NOMO-1 (cell line): ENCODE measurements around the gene ENTPD1.
A peak's percentile ranks its signal among the peaks of the same experiment; 100 is the strongest.
"Not testable (repeated sequence)": the region's sequence is repeated elsewhere in the genome, so short reads cannot be mapped to it uniquely, and the experiment has no call there.

ENCODE experiments used
- DNase-seq, 2 experiments: peaks; one replicate each; lab custom pipeline; 2025; ENCODE audit not compliant: unreplicated experiment in 2 of 2; lab: John Stamatoyannopoulos, UW

Gene ENTPD1

DNA sequence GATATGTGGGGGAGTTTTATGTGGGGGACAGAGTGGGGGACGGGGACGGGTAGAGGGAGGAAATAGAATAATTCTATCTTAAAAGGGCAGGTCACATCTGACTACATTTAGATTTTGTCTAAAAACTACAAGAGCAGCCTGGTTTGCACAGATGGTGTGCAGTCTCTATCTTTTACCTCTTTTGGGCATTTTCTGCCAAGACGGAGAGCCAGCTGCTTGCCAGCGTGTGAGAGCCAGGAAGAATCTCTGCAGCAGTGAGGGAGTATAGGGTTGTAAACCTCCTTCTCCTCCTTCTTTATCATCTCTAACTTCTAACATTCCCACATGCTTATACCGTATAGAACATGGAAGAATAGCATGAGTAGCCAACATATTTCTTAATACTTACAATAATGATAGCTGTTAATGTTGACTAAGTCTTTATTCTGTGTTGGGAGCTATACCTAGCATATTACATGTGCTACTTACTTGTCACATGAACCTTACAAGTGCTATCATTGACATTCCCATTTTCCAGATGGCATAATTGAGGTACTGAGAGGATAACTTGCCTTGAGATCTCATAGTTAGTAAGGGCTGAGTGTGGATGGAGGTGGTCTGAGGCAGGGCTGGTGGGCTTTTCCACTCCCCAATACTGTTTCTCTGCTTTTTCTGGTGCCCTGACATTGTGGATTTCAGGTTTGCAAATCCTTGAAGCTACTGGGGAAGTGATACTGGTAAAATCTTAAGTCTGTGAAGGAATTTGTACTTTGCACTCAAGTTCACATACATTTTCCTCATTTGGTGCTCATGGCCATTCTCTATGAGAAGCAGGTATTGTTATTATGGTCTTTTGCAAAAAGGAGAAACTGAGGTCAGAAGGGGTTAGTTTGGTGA, 1.1 kb downstream of the ENTPD1 start:
- DNase-seq: peak; percentile 30 to 66

DNA sequence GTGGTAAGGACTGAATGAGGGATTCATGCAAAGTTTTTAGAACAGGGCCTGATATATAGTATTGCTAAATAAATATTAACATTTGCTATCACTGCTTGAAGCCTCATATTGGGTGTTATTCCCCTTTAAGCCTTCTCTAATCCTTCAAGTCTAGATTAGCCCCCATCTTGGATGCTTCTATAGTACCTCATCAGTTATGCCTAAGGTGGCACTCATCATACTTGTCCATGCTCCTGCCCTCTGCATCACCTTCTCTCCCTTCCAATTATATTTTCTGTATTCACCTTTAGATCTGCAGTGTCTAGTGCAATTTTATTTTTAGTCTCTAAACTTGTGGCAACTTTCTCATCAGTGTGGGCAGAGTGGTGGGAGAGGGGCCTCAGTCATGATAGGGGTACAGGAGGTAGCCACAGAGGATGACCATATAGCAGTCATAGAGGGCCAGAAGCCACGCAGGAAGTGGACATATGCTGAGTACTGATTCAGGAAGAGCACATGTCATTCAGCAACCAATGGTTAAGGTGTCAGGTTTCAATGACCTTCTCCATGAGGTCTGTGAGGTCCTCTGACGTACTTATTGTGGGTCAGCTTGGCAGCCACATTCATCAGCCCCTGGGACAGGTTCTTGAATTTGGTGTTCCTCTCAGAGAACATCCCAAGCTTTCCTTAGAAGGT, 2.5 kb downstream of the ENTPD1 start:
- no peak for DNase-seq

DNA sequence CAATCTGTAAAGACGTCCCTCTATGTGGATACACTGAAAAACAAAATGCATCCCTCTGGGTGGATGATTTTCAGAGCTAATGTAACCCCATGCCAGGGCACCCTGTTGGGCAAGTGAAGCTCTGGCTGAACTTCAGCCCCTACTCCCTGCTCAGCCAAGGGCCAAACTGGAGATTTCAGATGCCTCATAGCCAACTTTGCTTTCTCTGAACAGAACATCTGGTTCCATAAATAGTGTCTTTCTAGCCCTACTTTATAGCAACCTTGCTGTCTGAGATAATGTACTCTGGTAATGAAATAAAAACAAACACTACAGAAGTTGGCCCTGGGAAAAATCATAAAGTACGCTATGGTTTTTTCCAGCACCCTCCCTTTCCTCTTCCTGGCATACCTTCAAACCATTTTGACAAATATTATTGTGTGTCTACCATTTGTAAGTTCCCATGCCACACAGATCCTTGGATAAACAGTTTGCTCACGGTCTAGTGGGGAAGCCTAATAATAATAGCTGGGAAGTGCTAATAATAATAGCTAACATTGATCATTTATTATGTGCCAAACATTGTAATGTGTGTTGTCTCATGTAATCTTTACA, 3.4 kb downstream of the ENTPD1 start:
- no peak for DNase-seq

DNA sequence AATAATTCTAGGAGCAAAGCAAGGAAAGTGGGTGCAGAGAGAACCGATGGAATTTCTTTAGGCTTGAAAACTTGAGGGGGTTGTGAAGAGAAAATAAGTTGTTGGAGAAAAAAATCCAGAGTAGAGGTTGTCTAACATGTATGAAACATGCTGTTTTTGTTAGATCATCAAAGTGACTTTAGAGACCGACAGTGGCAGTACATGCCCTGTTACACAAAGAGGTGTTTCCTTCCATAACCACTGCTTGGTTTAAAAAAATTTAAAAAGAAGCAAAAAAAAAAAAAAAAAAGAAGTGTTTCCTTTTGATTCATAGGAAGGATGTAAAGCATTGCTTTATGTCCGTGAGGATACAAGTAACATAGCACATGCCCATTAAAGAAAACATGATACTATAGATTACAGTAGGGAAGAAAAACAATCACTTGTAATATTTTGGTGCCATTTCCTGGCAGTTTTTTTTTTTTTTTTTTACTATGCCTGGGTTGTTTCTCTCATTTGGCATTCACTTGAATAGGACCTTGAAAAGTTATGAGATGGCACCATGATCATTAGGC, 6.1 kb downstream of the ENTPD1 start:
- no peak for DNase-seq

DNA sequence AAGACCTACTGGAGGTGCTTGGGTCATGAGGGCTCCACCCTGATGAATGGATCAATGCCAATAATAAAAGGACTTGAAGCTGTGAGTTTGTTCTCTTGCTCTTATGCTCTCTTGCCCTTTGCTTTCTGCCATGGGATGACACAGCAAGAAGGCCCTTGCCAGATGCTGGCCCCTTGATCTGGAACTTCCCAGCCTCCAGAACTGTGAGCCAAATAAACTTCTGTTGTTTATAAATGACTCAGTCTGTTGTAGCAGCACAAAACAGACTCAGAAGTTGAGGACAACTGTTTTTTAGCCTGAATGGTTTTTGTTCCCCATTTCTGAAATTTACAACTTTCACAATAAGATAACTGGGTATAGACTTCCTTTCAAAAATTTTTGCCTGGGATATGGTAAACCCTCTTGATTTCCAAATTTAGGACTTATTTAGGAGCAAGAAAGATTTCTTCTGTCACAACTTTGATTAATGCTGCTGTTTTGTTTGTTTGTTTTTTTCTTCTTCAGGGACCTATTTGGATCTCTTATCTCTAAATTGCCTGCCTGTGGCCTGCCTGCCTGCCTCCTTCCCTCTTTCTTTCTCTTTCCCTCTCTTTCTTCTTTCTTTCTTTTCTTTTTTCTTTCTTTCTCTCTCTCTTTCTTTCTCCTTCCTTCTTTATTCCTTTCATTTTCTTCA, 12.1 kb downstream of the ENTPD1 start:
- DNase-seq: peak; percentile 40 to 90

DNA sequence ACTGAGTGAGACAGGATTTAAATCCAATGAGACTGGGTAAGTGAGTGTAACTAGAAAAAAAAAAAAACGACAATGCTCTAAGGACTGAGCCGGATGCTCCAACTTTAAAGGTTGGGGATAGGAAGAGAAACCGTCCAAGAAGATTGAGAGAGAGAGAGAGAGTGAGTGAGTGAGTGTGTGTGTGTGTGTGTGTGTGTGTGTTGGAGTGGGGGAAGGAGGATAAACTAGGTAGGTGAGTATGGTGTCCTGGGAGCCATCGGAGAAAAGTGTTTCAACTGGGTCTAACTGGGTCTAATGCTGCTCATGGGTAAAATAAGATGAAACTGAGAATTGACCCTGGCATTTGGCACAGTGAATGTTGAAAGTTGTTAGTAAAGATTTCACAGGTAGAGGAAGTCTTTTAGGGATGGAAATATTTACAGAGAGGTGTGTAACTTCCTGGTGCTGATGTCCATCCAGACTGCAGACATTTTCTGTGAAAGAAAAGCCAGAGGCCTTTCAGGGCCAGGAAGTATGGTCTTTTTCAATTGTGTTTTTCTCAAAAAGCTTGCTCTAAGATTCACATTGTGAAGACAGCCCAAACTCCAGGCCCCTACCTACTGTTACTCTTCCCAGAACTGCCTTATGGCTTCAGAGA, 14.2 kb downstream of the ENTPD1 start:
- no peak for DNase-seq

DNA sequence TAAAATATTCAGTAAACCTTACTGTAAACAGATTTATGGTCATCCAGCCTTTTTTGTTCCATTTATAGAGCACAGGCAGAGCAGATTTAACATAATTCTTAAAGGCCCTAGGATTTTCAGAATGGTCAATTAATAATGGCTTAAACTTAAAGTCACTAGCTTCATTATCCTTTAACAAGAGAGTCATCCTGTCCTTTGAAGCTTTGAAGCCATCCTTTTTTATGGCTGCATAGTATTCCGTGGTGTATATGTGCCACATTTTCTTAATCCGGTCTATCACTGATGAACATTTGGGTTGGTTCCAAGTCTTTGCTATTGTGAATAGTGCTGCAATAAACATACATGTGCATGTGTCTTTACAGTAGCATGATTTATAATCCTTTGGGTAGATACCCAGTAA, 17.5 kb downstream of the ENTPD1 start:
- not testable (repeated sequence) for DNase-seq

DNA sequence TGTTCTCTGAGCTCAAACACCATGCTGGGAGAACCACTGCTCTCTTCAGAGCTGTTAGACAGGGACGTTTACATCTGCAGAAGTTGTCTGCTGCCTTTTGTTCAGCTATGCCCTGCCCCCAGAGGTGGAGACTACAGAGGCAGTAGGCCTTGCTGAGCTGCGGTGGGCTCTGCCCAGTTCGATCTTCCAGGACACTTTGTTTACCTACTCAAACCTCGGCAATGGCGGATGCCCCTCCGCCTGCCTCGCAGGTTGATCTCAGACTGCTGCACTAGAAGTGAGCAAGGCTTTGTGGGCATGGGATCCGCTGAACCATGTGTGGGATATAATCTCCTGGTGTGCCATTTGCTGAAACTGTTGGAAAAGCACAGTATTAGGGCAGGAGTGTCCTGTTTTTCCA, 21.7 kb downstream of the ENTPD1 start:
- DNase-seq: not testable (repeated sequence)

DNA sequence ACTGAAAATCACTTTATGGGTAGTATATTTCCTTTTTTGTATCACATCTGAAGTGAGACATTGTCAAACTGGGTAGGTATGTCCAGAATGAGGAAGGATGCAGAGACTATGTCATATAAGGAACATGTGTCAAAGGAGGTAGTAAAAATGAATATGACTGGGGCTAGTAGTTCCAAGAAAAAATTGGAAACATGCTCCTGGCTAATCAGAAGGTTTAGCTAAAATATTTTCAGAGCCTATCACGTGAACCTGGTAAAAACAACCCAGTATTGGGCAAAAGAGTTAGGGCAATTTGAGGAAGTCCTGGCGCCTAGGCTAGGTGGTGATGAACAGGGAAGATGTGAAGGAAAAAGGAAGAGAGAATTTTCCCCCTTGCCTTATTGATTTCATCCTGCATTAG, 26.4 kb downstream of the ENTPD1 start:
- peak; percentile 26 to 79 for DNase-seq

DNA sequence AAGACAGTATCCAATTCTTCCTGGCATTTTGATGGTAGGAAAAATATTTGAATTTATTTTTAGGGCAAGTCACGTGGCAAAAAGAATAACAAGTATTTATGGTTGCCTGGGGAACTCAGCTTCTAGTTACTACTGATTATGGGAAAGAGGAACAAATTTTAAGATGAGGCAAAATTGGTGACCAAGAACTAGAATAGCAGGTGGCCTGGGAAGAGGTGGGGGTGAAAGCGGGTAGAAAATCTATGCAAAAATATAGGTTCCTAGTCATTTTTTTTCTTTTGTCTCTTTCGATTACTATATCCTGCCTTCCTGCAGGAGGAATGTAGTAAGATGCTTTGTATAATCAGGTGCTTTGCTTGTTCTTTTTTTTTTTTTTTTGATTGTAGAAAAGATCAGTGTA, 27.8 kb downstream of the ENTPD1 start:
- DNase-seq: peak; percentile 53 to 57

DNA sequence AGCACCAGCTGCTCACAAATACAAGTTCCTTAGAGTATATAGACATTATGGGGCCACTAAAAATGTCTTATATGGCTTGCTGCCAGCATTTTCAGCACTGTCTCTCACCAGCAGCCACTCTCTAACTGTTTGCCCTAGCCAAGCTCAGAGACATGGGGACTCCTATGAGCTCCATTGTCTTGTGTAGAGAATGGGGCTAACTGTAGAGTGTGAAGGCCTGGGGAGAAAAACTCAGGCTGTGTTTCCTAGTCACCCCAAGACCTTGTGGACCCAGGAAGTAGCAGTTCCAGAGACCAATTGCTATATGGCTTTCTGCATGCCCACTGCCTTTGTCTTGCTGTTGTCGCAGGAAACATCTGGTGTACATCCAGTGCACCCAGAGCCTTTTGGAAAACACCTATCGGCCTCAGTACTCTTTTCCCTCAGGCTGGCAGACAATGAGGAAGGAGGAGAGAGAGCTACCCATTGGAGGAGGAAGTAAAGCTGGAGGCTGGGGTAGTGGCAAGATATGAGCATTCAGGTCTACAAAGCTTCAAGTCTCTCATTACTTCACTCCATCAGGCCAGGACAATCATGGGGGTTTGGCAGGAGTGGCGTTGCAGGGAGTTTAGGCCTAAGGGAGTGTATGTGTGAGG, 28.4 kb downstream of the ENTPD1 start:
- peak; percentile 3 to 29 for DNase-seq

DNA sequence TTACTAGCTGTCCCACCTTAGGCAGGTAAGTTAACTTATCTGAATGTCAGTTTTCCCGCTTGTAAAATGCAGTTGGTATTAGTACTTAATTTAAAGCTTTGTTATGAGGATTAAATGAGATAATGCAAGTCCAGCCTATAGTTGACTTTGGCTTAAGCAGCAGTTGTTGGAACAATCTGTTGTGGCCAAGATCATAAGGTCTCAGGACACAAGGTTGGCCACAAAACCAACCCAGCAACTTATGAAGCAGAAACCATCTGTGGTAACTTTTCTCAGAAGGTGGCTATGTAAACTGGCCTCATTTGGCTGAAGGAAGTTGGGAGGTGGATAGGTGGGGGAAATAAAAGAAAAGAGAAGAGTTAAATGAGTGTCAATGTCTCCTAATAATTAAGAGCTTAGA, 29.4 kb downstream of the ENTPD1 start:
- DNase-seq: no peak

DNA sequence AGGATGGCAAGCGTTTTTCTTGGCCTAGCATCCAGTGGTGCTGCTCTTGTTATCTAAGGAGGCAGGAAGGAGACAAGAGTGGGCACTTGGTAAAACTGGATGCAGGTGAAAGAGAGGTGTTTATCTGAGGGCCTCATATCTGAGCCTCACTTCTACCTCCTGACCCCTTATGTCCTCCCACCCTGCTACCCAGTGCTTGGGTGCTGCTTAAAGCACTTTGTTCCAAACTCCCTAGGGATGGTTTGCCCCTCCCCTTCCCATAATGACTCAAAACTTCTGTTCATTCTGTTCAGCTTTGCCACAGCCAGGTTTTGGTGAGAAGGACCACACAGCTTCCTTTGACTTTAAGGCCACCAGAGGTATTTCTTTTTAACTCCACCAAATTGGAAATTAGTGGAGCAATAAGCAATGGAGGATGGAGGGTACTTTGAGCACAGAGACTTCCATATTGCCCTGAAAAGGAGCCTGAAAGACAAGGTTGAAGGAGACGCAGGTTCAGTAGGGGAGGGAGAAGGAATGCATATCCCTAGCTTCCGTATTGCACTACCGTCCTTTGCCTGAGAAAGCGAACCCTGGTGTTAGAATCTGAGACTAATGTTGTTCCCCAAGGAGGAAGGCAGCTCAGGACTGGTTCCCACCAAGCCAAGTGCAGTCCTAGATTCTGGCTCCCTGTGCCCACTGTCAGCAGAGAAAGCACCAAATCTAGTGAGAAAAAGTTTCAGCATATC, 30.1 kb downstream of the ENTPD1 start:
- DNase-seq: no peak

DNA sequence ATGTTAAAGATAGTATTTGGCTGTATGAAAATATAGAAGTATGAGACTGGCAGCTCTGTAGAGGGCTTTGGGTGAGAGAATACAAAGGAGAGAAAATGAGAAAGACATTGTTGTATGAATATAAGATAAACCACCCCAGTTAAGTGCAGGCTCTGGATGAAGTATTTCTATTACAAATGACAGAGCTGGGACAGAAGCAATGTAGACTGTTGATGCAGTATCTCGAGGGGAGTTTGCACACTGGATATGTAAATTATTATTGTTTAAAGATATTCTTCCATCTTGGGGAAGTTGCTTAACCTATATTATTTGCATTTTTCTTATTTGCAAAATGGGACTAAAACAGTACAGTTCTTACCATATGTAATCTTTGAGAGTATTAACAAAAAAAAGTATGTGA, 31.5 kb downstream of the ENTPD1 start:
- DNase-seq: no peak

DNA sequence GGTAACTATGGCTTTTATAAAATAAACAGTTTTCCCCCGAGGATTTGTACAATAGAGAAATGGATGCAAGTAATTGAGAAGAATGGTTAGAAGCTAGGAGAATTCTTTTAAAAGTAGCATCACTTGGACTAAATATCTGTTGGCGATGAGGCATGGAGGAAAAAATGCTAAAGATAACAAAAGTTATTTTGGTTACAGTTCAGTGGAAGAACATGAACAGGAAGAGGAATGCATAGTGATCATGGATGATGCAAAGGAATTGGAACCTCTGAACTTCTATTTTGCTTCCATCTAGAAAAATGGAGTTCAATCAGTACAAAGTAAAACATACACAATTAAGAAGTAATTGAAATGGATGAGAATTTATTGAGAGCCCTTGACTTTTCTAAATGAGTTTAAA, 32.9 kb downstream of the ENTPD1 start:
- no peak for DNase-seq

DNA sequence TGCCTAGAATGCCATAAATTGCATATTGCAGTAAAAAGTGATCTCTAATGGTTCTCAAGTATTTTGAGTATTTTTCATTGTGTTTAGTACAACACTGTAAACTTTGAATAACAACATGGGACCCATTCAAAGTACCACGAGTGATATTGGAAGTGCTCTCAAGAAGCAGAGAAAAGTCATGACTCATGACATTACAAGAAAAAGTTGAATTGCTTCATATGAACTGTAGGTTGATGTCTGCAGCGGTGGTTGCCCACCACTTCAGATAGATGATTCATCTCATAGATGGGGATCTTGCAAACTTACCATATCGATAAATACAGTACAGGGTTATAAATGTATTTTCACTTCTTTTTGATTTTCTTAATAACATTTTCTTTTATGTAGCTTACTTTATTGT, 33.9 kb downstream of the ENTPD1 start:
- peak; percentile 40 to 68 for DNase-seq

DNA sequence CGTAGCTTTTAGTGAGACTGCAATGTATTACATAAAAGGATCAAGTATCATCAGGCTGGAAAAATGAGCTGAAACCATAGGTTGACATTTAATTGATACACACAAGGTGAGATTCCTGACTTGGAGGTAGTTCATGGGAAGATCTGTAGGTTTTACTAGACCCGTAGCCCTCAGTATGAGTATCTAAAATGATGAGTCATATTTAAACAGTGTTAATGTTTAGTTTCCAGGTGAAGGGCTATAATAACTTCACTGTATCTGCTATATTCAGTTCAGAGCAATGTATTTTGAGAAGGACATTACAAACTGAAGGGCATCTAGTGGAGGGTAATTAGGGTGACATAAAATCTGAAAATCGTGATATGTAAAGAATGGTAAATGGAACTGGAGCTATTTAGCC, 35.0 kb downstream of the ENTPD1 start:
- no peak for DNase-seq

DNA sequence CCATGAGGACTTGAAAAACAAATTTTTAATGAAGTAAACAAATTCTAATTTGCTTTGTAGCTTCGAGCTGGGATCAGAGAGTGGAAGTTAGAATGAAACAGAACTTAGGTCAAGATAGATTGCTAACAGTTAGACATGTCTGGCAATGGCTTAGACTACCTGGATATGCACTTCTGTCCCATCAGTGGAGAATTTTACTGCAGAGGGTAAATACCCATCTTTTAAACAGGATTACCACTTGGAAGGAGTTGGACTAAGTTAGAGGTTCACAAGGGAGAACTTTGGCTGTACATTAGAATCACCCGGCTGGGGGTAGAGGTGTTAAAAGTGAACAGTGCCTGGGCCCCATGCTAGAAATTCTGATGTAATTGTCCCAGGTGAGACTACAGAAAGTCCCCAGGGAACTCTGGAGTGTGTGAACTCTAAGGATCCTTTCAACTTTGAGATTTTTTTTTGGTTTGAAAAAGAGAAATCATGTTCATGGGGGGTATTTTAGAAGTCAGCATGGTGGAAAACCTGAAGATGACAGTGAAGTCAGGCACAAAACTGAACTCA, 35.5 kb downstream of the ENTPD1 start:
- DNase-seq: no peak

DNA sequence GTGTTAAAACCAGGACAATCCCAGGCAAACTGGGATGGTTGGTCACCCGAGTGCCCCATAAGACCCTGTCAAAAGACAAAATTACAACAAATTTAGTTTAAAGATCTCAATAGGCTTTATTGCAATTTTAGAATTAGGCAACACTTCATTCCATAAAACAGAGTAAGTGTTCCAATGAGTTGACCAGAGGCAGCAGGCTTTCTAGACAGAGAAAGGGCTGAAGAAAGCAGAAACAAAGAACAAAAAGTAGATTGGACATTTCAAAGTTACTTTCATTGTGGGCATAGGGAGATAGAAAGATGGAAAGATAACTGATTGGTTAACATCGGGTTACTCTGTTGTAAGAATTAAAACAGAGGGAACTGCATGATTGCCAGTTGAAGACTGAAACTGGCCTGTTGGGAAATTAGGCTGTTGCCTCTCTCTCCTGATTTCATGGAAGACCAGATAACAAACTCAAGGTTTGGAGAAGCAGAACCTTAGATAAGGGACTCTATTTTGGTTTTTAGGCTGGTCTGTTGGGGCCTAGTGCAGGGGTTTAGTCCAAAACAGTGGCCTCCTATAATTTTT, 36.3 kb downstream of the ENTPD1 start:
- DNase-seq: peak; percentile 17 to 66
